ENCODE results near the gene SPC24.

Gene SPC24

GRCh38 chr19:11201791-11202190, 46.2 kb upstream of the SPC24 start (continued):
- no peak for TF ChIP-seq TSHZ2 (CRISPR knock-in tag; IDR thresholded peaks at IDR 0.05)
- no peak for TF ChIP-seq BACH2 (CRISPR knock-in tag; IDR thresholded peaks at IDR 0.05; ENCODE audit: borderline replicate concordance)
- no peak for TF ChIP-seq ZFP30 (CRISPR knock-in tag; IDR thresholded peaks at IDR 0.05)

GRCh38 chr19:11200931-11201330, 45.3 kb upstream of the SPC24 start:
- no peak for ATAC-seq
- no peak for TF ChIP-seq PATZ1 (CRISPR knock-in tag; IDR thresholded peaks at IDR 0.05; ENCODE audit: borderline replicate concordance)
- no peak for TF ChIP-seq ZFP3 (CRISPR knock-in tag; IDR thresholded peaks at IDR 0.05)

GRCh38 chr19:11200015-11200574, 44.5 kb upstream of the SPC24 start:
- TF ChIP-seq ARNTL (CRISPR knock-in tag; IDR thresholded peaks at IDR 0.05; ENCODE audit: borderline replicate concordance, low read depth) (no peak), TOX (CRISPR knock-in tag; IDR thresholded peaks at IDR 0.05; ENCODE audit: borderline replicate concordance) (no peak), PPARA (CRISPR knock-in tag; IDR thresholded peaks at IDR 0.05; ENCODE audit: borderline replicate concordance) (no peak), POU6F1 (CRISPR knock-in tag; IDR thresholded peaks at IDR 0.05; ENCODE audit: borderline replicate concordance, low read depth) (no peak), ZFP30 (CRISPR knock-in tag; IDR thresholded peaks at IDR 0.05) (no peak), PATZ1 (CRISPR knock-in tag; IDR thresholded peaks at IDR 0.05; ENCODE audit: borderline replicate concordance) (no peak), OSR1 (CRISPR knock-in tag; IDR thresholded peaks at IDR 0.05) (no peak), ZNF565 (CRISPR knock-in tag; conservative IDR thresholded peaks at IDR 0.05; ENCODE audit: low read depth) (no peak)
- ATAC-seq: no peak

GRCh38 chr19:11199517-11199916, 43.9 kb upstream of the SPC24 start:
- TF ChIP-seq ZNF565 (CRISPR knock-in tag; conservative IDR thresholded peaks at IDR 0.05; ENCODE audit: low read depth): no peak
- TF ChIP-seq OSR1 (CRISPR knock-in tag; IDR thresholded peaks at IDR 0.05): no peak
- ATAC-seq: no peak

GRCh38 chr19:11198769-11199424, 43.3 kb upstream of the SPC24 start:
- no peak for ATAC-seq

GRCh38 chr19:11198175-11198534, 42.6 kb upstream of the SPC24 start:
- TF ChIP-seq SNAI2 (CRISPR knock-in tag; IDR thresholded peaks at IDR 0.05) (no peak), PPARA (CRISPR knock-in tag; IDR thresholded peaks at IDR 0.05; ENCODE audit: borderline replicate concordance) (no peak), ZC3H10 (CRISPR knock-in tag; IDR thresholded peaks at IDR 0.05) (no peak), ZNF70 (CRISPR knock-in tag; IDR thresholded peaks at IDR 0.05) (no peak), ZFP3 (CRISPR knock-in tag; IDR thresholded peaks at IDR 0.05) (no peak), PATZ1 (CRISPR knock-in tag; IDR thresholded peaks at IDR 0.05; ENCODE audit: borderline replicate concordance) (no peak), ISL1 (CRISPR knock-in tag; IDR thresholded peaks at IDR 0.05) (no peak), CSRNP3 (CRISPR knock-in tag; IDR thresholded peaks at IDR 0.05) (no peak), ZFP30 (CRISPR knock-in tag; IDR thresholded peaks at IDR 0.05) (no peak), GLIS3 (CRISPR knock-in tag; IDR thresholded peaks at IDR 0.05) (no peak)
- ATAC-seq: no peak; the same call in 2 of the 3 replicates

More at GRCh38 chr19:11198769-11199424, 43.3 kb upstream of the SPC24 start:
- TF ChIP-seq ESRRG (CRISPR knock-in tag; IDR thresholded peaks at IDR 0.05) (no peak), ZC3H10 (CRISPR knock-in tag; IDR thresholded peaks at IDR 0.05) (no peak), ZNF70 (CRISPR knock-in tag; IDR thresholded peaks at IDR 0.05) (no peak), ZNF565 (CRISPR knock-in tag; conservative IDR thresholded peaks at IDR 0.05; ENCODE audit: low read depth) (no peak), ZNF8 (CRISPR knock-in tag; IDR thresholded peaks at IDR 0.05) (no peak)

Measured in SK-N-SH treated with all-trans-retinoic acid at 6 μM for 48 hours (cell line).